HG03039 (cell line): ENCODE results near the gene MATN1.

Experiments
- ATAC-seq: cut with Tn5 transposase; IDR thresholded peaks from one replicate; pipeline ENCODE4 v1.9.1; 2021; ENCODE audit warnings: mild to moderate bottlenecking, moderate library complexity; ENCODE audit not compliant: unreplicated experiment

MATN1 gene

DNA sequence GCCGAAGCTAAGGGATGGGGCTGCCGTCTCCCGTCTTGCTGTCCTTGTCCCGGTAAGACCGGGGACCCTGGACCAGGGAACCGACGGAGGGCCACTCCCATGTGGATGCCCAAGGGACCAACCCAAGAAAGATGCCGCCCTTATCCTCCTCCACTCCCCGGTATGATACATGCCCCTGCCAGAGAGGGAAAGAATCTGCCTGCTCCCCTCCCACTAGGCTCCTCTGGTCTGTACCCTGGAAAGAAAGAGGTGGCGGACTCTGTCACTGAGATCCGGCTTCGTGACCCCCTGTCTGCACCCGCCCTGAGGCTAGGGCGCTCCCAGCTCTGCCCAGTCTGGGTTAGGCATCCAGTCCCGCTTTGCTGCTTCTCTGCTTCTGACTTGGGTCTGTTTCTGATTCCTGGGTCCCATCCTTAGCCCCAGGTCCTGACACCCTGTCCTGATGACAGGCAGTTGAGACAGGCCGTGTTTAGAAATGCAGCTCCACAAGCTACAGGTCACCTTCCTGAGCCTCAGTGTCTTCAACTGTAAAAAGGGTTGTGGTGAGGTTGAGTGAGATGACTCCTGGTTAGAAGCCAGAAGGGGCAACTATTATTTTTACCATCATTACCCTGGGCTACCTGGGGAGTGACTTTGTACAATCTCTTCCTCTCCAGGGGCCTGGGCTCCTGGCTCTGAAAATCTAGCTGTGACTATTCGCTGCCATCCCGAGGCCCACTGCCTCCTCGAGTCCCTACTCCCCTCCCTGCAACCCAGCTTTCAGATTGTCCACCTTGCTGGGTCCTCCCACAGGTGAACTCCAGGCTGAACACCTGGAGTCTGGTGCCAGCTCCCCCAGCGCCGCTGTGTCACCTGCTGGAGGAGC, 3.7 kb downstream of the MATN1 start:
- ATAC-seq: no peak

DNA sequence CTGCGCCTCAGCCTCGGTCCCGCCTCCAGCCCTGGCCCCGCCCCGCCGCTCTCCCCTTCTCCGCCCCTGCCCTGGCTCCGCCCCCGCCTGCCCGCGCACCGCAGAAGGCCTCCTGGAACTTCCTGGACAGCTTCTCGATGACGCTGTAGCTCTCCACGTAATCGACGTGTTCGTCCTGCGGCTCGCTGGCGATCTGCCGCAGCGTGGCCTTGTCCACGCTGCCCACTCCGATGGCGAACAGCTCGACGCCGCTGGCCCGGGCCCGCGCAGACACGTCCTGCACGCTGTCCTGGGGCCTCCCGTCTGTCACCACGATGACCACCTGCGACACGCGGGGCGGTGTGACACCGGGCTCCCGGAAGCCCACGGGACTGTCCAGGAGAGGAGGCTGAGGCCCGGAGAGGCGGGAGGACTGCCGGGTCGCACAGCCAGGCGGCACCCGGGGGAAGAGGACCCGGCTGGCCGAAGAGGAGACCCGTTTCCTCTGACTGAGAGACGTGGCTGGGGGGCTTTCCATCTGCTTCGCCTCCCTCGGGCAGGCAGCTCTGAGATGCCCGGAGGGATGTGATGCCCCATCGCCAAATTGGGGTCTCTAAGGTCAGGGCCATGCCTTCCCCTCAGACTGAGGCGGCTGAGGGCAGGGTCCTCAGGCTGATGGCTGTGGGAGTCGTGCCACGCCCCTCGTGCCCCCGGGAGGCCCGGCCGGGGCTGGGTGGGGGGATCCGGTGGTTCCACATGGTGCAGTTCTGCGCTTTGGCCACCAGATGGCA, 4.6 kb downstream of the MATN1 start:
- peak; percentile 49 for ATAC-seq

DNA sequence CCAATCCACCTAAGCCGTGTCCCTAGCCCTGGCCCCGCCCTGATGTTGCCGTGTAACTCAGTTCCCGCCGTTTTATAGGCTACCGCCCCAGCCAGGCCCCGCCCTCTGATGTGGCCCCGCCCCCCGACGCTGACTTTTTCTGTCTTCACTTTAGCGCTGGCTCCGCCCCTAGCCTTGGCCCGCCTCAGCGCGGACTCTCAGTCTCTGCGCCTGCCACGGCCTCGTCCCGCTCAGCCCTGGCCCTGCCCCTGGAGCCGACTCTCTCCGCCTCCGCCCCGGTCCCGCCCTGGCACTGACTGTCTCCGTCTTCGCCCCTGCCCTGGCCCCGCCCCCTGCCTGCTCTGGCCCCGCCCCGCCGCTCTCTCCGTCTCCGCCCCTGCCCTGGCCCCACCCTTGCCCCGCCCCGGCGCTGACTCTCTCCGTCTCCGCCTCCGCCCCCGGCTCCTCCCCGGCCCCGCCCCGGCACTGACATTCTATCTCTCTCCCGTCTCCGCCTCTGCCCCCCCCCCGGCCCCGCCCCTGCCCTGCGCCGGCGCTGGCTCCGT, 5.2 kb downstream of the MATN1 start:
- peak; percentile 71 for ATAC-seq

DNA sequence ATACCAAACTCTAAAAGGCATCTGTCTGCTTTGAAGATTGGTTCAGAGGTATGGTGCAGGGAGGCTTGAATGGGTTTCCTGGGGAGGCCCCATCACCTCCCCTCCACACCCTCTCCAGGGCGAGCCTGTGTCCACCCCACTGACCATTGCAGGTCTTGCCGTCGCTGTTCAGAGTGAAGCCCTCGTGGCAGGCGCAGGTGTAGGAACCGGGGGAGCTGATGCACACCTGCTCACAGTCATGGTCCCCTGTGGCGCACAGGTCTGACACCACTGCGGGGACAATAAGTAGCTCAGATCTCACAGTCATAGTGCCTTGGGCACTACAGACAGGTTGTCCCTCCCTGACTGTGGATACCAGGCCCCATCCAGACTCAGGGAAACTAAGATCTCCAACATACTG, 6.7 kb downstream of the MATN1 start:
- ATAC-seq: no peak

DNA sequence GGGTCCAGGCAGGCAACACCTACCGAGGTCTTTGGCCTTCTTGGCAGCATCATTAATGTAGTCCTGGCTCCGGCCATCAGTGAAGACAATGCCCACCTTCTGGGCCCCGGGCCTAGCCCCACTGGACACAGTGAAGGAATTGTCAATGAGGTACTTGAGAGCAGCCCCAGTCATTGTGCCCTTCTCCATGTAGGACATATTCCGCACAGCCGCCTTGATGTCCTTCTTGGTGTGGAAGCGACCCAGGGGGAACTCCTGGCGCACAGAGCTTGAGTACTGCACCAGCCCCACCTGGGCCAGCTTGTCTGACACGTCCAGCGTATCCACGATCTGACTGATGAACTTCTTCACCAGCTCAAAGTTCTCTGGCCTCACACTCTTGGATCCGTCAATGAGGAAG, 7.5 kb downstream of the MATN1 start:
- no peak for ATAC-seq

DNA sequence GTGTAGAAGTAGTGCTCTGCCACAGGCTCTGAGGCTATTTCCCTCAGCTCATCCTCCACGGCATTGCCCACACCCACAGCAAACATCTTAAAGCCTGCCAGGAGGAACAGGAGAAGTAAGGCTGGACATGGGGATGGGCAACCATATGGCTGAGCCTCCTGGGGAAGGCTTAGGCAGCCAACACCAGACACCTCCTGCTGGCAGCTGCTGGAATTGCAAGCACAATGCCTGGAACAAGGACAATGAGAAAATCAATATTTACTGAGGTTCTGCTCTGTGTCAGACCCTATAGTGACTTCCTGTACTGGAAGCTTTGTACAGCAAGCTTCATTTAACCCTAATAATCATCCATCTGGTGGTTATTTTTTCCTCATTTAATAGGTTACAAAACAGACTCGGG, 8.2 kb downstream of the MATN1 start:
- no peak for ATAC-seq

DNA sequence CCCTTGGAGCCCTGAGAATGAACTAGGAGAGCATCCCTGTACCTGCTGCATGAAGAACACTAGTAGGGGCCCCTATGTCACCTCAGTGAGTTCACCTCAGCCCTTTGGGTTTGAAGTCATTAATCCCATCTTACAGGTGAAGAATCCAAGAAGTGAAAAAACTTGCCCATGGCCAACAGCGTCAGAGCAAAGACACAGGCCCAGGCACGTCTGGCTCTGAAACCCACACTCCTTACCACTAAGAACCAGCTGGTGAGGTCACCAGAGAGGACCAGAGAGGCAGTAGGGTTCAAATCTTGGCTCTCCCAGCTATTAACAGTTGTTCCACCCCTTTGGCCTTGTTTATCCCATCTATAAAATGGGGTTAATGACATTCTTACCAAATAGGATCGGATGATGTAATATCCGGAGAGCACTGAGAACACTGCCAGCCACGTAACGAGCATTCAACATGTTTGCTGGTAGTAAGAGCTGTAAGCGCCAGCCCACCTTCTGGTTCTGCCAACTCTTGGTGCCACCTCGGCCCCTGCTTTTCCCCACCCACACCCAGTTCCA, 8.8 kb downstream of the MATN1 start:
- ATAC-seq: no peak

DNA sequence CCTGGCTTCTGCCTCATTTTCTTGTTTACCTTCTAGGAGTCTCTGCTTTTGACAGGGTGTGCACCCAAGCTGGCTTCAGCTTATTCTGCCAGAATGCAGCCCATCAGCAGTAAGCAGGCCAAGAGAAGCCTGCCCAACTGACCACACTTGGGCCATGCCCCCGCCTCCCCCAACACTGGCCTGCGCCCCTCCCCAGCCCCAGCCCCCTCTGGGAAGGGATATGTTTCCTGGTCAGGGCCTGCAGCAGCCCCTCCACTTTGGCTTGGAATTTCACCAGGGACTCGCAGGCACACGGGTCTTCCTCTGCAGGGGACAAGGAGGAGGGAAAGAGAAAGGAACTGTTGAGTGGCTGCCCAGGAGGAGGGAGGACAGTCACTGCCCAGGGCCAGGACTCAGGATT, 9.4 kb downstream of the MATN1 start:
- ATAC-seq: no peak

DNA sequence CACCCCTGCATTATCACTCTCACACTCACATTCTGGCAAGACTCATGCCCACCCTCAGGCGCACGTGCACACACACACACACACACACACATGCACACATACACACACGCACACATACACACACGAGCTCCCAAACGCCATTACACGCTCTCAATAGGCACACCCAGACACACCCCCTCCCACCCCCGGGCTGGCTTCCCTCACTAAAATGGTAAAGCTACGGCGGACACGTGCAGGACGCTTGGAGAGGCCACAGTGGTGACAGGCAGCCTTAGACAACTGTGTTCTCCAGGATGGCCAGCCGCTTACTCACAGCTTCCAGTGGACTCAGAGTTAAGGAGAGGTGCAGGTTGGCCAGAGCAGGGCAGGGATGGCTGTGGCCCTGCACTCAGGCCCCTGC, 10.1 kb downstream of the MATN1 start:
- ATAC-seq: no peak

DNA sequence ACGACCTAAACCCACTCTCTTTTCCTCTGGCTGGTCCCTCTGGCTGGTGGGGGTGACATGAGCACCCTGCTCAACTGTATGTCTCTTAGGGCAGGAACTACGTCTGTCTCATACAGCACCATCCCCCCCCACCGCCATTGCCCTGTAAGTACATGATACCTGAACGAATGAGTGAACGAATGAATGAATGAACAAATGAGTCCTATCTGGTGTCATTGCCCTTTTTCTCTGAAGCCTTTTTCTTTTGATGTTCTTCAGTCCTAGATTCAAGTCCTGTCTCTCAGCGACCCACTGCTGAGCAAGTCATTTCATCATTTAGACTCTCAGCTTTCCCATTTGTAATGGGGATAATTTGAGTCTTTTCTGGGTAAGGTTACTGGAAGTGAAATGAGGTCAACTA, 10.8 kb downstream of the MATN1 start:
- no peak for ATAC-seq

DNA sequence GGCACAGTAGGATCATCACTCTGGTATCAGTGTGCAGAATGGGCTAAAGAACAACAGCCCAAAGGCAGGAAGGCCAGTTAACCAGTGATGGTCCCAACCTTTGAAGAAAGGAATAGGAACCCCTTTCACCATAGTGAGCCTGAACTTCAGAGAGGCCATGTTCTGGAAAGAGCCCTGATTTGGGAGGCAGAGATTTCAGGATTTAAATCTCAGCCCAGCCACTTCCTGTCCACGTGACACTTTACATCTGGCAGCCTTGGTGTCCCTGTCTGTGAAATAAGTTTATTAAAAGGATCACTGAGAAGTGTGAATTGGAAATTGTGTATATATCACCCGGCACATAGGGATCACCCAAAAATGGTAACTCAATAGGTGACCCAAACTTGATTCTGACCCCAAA, 13.0 kb downstream of the MATN1 start:
- no peak for ATAC-seq

DNA sequence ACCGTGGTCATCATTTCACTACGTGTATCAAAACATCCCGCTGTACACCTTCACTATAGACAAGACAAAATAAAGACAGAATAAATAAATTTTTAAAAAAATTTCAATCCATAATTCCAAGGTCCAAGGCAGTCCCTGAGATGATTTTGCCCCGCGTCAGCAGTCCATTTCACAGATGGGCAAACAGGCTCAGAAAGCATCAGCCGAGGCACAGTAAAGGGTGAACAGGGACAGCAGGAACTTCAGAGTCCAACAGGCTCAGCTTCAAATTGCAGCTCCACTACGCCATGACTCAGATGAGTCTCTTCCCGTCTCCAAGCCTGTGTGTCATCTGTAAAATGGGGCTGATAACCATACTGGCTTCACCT, 15.0 kb downstream of the MATN1 start:
- ATAC-seq: no peak

DNA sequence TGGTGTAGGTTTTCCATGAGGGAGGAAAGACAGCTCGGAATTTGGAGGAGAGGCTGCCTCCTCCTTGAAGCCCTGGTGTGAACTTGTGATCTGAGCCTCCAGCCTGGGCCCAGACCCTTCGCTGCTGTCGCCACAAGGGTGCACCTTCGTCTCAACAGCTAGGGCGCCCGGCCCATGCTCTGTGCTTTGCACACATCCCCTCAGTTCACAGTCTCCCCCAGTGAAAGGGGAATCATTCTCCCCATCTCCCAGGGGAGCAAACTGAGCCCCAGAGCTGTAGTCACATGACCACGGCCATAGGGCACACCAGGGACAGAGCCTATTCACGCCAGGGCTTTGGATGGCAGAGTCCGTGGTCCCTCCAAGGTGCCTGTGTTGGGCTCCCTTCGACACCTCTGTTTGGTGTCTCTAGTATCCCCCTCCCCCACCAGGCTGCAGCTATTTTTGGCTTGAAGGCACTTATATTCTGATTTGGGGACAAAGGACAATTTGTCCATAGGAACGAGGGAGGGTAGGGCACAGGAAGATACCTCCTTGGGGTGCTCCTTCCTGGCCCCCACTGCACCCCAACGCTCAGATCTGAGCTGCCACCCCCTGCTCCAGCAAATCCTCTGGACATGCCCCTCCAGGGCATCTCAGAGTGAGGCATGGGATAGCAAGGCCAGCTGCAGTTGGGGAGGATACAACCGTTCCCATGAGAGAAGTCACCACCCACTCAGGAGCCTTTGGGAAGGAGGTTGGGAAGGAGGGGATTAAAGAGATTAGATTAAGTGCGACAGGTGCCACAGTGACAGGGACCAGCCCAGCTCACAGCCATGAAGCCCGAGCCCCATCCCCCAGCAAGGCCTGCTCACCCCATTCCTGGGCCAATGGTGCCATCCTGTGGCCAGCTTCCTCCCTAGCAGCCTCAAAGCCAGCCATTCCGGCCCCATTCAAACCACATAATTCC, 15.7 kb downstream of the MATN1 start:
- no peak for ATAC-seq

DNA sequence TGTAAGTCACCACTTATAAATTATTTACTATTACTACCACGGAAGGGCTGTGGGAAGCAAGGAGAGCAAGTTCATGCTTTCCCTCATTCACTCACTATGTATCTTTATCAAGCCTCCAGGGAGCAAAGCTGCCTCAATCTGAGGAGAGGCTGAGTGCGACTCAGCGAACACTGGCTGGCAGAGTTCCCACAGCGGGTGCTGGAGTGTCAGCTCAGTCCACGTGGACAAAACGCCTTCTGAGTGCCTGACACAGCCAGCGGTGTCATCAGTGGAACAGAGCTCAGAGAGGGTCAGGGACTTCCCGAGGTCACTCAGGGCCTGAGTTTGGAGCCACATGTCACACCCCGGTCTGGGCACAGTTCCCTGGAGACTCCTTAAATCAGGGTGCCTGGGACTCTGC, 16.9 kb downstream of the MATN1 start:
- ATAC-seq: no peak

DNA sequence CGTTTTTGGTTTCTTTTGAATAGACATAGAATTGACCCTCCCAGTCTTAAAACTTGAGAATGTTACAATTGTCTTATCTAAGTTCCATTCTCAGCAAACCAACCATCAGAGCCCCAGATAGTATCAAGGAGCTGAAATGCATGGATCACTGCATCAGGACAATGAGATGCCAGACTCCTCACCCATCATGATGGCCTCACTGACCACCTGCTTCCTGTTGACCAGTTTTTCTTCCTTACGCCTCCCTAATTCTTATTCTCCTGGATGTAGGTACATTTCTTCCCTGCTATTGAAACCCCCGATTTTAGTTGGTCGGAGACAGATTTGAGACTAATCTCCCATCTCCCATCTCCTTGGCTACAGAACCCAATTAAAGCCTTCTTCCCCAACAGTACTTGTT, 17.7 kb downstream of the MATN1 start:
- ATAC-seq: no peak

DNA sequence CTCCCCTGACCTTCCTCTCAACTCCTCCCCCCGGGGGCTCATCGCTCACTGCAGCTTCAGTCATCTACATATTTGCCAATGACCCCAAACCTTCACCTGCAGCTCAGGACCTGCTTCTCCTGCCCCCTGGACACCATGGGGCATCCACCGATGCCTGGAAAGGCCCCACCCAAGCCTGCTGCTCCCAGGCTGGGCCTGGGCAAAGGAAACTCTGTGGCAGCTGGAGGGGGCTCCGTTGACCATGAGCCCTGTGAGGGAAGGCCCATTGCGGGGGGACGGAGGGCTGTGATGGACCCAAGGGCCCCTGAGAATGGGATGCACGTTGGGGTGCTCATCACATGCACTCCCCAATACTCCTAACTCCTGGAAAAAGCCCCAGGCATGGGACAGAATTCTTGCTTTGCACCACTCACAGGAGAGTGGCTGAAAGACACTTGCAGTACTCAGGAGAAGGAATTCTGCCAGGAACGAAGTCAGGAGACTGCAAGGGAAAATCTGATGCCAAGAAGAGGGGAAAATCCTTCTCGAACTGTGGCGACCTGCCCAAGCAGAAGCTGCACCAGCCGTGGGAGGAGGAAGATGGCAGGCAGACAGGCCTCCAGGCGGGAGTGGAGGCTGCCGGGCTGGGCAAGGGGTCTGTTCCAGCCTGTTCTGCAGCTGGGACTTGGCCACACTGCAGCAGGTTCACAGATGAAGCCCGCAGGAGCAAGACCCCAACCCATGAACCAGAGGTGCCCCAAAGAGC, 18.4 kb downstream of the MATN1 start:
- ATAC-seq: no peak

DNA sequence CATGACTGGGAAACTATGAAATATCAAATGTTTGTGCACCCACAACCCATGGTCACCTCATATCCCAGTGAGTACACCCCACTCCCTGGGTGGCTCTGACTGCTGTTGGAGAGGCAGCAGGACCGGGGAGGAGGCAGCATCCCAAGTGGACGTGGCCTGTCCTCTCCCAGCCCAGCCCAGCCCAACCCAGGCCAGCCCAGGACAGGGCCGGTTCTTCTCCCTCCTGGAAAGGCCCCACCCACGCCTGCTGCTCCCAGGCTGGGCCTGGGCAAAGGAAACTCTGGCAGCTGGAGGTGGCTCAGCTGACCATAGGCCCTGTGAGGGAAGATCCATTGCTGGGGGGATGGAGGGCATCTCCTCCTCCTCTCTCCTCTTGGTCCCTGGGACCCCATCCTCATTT, 19.1 kb downstream of the MATN1 start:
- ATAC-seq: no peak

DNA sequence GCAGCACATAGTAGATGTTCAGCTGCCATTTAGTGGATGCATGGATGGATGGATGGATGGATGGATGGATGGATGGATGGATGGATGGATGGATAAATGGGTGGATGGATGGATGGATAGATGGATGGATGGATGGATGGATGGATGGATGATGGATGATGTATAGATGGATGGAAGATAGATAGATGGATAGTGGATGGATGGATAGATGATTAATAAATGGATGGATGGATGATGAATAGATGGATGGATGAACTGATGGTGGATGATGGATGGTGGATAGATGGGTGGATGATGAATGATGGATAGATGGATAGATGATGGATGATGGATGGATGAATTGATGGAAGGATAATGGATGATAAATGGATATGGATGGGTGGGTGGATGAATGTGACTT, 20.6 kb downstream of the MATN1 start:
- no peak for ATAC-seq

DNA sequence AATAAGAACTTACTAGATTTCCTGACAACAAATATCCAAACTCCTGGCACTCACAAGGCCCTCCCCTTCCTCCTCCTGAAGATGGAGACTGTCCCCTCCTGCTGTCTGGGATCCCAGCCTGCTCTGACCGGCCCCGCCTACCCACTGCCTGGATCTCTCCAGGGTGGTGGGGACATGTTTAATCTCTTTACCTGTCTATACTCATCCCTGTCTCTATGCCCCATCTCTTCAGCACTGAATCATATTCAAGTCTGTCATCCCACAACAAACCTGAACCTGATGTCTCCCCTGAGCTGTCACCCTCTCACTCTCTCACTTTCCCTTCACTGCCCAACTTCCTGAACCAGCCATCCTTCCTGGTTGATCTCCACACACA, 22.1 kb downstream of the MATN1 start:
- no peak for ATAC-seq
